ENCODE data around the gene LOXL3.
"Not testable (repeated sequence)": the region's sequence is repeated elsewhere in the genome, so short reads cannot be mapped to it uniquely, and the experiment has no call there.

LOXL3 gene

GRCh38 chr2:74483675-74484164 lies 70.0 kb downstream of the LOXL3 start:
- DNase-seq, result not testable (repeated sequence)

GRCh38 chr2:74482801-74483674 lies 70.7 kb downstream of the LOXL3 start, which contains the start of the genes CCDC142 and TTC31:
TSS of gene CCDC142 (minus strand) at chr2:74482998. CDS start at chr2:74482837, 161 bp downstream.
TSS of gene TTC31 (plus strand) at chr2:74483081. CDS start at chr2:74483096, 15 bp downstream.
- DNase-seq, result peak; percentile 87

All from NCI-H748 treated with DMSO at 0.1 percent for 48 hours (cell line).